GM12878 (cell line): ENCODE measurements around the gene LRP8. TPM values are rescaled to one million over a fixed set of nuclear protein-coding genes. Genes with fewer than 3 reads are reported as not detected.

Experiments used
- ATF7 ChIP-seq: fragments of 450-650 bp; IDR thresholded peaks from 2 replicates; pipeline ENCODE4 v1.6.1; 2016; ENCODE audit warnings: low read depth, mild to moderate bottlenecking
- CHD4 ChIP-seq: fragments of 200-600 bp; sonication (generic); IDR thresholded peaks from 2 replicates; pipeline ENCODE4 v1.6.1; 2016; ENCODE audit warnings: mild to moderate bottlenecking
- CREB1 ChIP-seq: IDR thresholded peaks from 2 replicates; pipeline ENCODE4 v1.6.1; 2012; ENCODE audit warnings: low read depth, mild to moderate bottlenecking, inconsistent platforms
- EGR1 ChIP-seq, 2 experiments: IDR thresholded peaks; 1 replicate in 1 of 2; 2 replicates in 1 of 2; pipeline ENCODE4 v1.6.1; 2011 to 2012; ENCODE audit warnings: low read depth in 2 of 2, low read length in 2 of 2, borderline replicate concordance in 1 of 2, mild to moderate bottlenecking in 1 of 2, moderate library complexity in 1 of 2
- EP300 ChIP-seq, 2 experiments: fragments of 150-350 bp in 1 of 2; IDR thresholded peaks; 2 replicates each; pipeline ENCODE4 v1.6.1; 2011 to 2012; ENCODE audit warnings: low read depth in 2 of 2, low read length in 2 of 2, borderline replicate concordance in 1 of 2, improper control_type of control experiment in 1 of 2, inconsistent platforms in 1 of 2; ENCODE audit not compliant: control insufficient read depth in 1 of 2
- FOXM1 ChIP-seq: IDR thresholded peaks from 2 replicates; pipeline ENCODE4 v1.6.1; 2012; ENCODE audit warnings: low read depth, mild to moderate bottlenecking, inconsistent platforms, low read length, moderate library complexity
- HDAC6 ChIP-seq: fragments of 200-600 bp; sonication (generic); IDR thresholded peaks from one replicate; pipeline ENCODE4 v1.8.0; 2017; ENCODE audit warnings: antibody characterized with exemption; ENCODE audit not compliant: unreplicated experiment
- IKZF1 ChIP-seq: fragments of 450-650 bp; conservative IDR thresholded peaks from 2 replicates; pipeline ENCODE4 v1.6.1; 2017; ENCODE audit warnings: antibody characterized with exemption, mild to moderate bottlenecking
- MEF2A ChIP-seq: IDR thresholded peaks from 2 replicates; pipeline ENCODE4 v1.6.1; 2011; ENCODE audit warnings: low read depth, mild to moderate bottlenecking, low read length, moderate library complexity; ENCODE audit not compliant: insufficient read depth
- MEF2B ChIP-seq: fragments of 450-650 bp; IDR thresholded peaks from 2 replicates; pipeline ENCODE4 v1.6.1; 2018; ENCODE audit warnings: mild to moderate bottlenecking, moderate library complexity; ENCODE audit not compliant: partially characterized antibody, poor library complexity, severe bottlenecking
- POLR2AphosphoS2 ChIP-seq: IDR thresholded peaks from 2 replicates; pipeline ENCODE4 v1.6.1; 2011; ENCODE audit warnings: low read depth, mild to moderate bottlenecking, low read length, improper control_type of control experiment, moderate library complexity
- SIX5 ChIP-seq: IDR thresholded peaks from 2 replicates; pipeline ENCODE4 v1.6.1; 2011; ENCODE audit warnings: mild to moderate bottlenecking, low read depth, low read length, moderate library complexity; ENCODE audit not compliant: severe bottlenecking
- SPI1 ChIP-seq: IDR thresholded peaks from 2 replicates; pipeline ENCODE4 v1.6.1; 2011; ENCODE audit warnings: low read depth, mild to moderate bottlenecking, low read length, moderate library complexity, borderline replicate concordance; ENCODE audit not compliant: insufficient read depth
- SUPT20H ChIP-seq: IDR thresholded peaks from 2 replicates; pipeline ENCODE4 v1.6.1; 2011; ENCODE audit warnings: low read depth, mild to moderate bottlenecking, low read length, moderate library complexity, borderline replicate concordance; ENCODE audit not compliant: control insufficient read depth
- TBL1XR1 ChIP-seq: IDR thresholded peaks from 2 replicates; pipeline ENCODE4 v1.6.1; 2012; ENCODE audit warnings: low read depth, low read length, improper control_type of control experiment
- TCF12 ChIP-seq: IDR thresholded peaks from 2 replicates; pipeline ENCODE4 v1.6.1; 2011; ENCODE audit warnings: low read depth, mild to moderate bottlenecking, low read length
- ZNF384 ChIP-seq: IDR thresholded peaks from 2 replicates; pipeline ENCODE4 v1.6.1; 2012; ENCODE audit warnings: low read depth, mild to moderate bottlenecking, low read length, improper control_type of control experiment, borderline replicate concordance
- ZNF622 ChIP-seq: fragments of 450-650 bp; IDR thresholded peaks from 2 replicates; pipeline ENCODE4 v1.6.1; 2017; ENCODE audit warnings: mild to moderate bottlenecking, inconsistent platforms
- polyA plus RNA-seq, 11 experiments: library from polyadenylated mRNA; depleted of rRNA in 4 of 11; unstranded in 6 of 11; stranded (reverse) in 5 of 11; fragments of >200 nt; fragmentation: Nextera tagmentation in 4 of 11; fragmentation: Illumina TruSeq in 1 of 11; extraction: Ambion mirVana in 4 of 11; extraction: Trizol in 1 of 11; gene quantifications; 1 replicate in 1 of 11; 2 replicates in 10 of 11; pipeline versions ENCODE4 v1.2.1 to v1.2.3, GENCODE V29; 2011 to 2016; ENCODE audit warnings: inconsistent platforms in 2 of 11, missing spikeins in 2 of 11, low read depth in 1 of 11
- total RNA-seq, 4 experiments: library from RNA; depleted of rRNA in 3 of 4; stranded (reverse); fragments of >200 nt in 3 of 4; fragmentation: Illumina TruSeq in 1 of 4; extraction: Trizol in 1 of 4; gene quantifications; 2 replicates each; pipeline versions ENCODE4 v1.2.1 to v1.2.3, GENCODE V29; 2013 to 2021
- TF ChIP-seq, protein P1 (sequence below): fragments of 150-350 bp; IDR thresholded peaks from 2 replicates; pipeline ENCODE4 v1.6.1; 2014; ENCODE audit warnings: mild to moderate bottlenecking, low read depth, low read length
- TF ChIP-seq, protein P2 (sequence below): IDR thresholded peaks from 2 replicates; pipeline ENCODE4 v1.6.1; 2012; ENCODE audit warnings: low read length, inconsistent platforms
- TF ChIP-seq, protein P3 (sequence below): fragments of 450-650 bp; IDR thresholded peaks from 2 replicates; pipeline ENCODE4 v1.6.1; 2018; ENCODE audit warnings: borderline replicate concordance, mild to moderate bottlenecking; ENCODE audit not compliant: partially characterized antibody
- TF ChIP-seq, protein P4 (sequence below): fragments of 450-650 bp; IDR thresholded peaks from 2 replicates; pipeline ENCODE4 v1.6.1; 2016; ENCODE audit warnings: mild to moderate bottlenecking

Gene LRP8
- total and polyA plus RNA-seq, 10 of the 15 experiments (the other 5 are each of a cell fraction or from before 2014, with no cell fraction given), result 2.8 to 40.5 (median 22.3) TPM

DNA sequence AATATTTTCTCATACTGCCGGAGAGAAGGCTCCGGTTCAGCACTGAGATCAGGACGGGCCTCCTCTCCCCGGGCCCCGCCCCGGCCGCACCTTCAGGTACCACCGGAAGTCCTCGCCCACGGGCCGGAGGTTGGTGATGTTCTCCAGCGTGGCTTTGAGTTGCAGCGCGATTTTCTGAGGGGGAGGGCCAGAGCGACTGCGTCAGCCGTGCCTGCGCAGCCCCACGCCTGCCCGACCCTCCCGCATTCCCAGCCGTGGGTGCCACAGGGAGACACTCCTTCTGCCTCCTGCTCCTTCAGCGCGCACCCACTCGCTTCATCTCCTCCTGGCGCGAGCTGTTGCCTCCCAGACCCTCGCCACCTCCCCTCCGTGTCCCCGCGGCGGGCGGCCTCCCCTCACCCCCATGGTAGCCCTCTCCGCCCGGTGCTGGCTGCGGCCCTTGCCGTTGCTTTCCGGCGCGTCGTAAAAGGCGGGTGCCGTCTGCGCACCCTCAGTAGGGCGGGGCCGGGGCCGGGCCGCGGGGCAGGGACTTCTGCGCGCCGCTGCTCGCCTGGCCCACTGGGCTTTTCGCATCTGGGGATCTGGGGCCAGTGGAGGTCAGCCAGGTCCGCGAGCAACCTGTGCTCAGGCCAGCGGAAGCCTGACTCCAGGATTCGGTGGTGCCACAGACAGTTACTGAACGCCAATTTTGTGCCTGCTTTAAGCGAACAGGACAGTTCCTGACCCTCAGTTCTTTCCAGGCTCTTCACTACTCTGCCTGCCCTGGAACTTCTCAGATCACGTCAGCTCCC, 107.5 kb downstream of the LRP8 start, which contains the start of gene CZIB (continued):
- TF ChIP-seq EP300 (IDR thresholded peaks at IDR 0.05; ENCODE audit: borderline replicate concordance in 1 of 2, control insufficient read depth in 1 of 2, low read depth in 2 of 2, low read length in 2 of 2) (no peak), FOXM1 (no peak), ATF7 (peak; percentile 45; the same call in 1 of the 2 replicates), MEF2A (0 out of 2 replicates have a peak, but pooled peaks have one; percentile 9), SIX5 (no peak), POLR2AphosphoS2 (peak; percentile 96), MEF2B (no peak), TCF12 (peak; percentile 19; the same call in 1 of the 2 replicates), CREB1 (peak; percentile 83), HDAC6 (no peak), ZNF384 (no peak), SUPT20H (no peak), CHD4 (no peak), TBL1XR1 (peak; percentile 19; the same call in 1 of the 2 replicates), ZNF622 (no peak), SPI1 (no peak), EGR1 (IDR thresholded peaks at IDR 0.05; ENCODE audit: borderline replicate concordance in 1 of 2, low read depth in 2 of 2, low read length in 2 of 2) (peak; percentile 26 to 92), IKZF1 (peak; percentile 88)
- TF ChIP-seq, protein P1, sequence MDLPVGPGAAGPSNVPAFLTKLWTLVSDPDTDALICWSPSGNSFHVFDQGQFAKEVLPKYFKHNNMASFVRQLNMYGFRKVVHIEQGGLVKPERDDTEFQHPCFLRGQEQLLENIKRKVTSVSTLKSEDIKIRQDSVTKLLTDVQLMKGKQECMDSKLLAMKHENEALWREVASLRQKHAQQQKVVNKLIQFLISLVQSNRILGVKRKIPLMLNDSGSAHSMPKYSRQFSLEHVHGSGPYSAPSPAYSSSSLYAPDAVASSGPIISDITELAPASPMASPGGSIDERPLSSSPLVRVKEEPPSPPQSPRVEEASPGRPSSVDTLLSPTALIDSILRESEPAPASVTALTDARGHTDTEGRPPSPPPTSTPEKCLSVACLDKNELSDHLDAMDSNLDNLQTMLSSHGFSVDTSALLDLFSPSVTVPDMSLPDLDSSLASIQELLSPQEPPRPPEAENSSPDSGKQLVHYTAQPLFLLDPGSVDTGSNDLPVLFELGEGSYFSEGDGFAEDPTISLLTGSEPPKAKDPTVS, result no peak
- TF ChIP-seq, protein P2, sequence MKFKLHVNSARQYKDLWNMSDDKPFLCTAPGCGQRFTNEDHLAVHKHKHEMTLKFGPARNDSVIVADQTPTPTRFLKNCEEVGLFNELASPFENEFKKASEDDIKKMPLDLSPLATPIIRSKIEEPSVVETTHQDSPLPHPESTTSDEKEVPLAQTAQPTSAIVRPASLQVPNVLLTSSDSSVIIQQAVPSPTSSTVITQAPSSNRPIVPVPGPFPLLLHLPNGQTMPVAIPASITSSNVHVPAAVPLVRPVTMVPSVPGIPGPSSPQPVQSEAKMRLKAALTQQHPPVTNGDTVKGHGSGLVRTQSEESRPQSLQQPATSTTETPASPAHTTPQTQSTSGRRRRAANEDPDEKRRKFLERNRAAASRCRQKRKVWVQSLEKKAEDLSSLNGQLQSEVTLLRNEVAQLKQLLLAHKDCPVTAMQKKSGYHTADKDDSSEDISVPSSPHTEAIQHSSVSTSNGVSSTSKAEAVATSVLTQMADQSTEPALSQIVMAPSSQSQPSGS, result no peak
- TF ChIP-seq, protein P3, sequence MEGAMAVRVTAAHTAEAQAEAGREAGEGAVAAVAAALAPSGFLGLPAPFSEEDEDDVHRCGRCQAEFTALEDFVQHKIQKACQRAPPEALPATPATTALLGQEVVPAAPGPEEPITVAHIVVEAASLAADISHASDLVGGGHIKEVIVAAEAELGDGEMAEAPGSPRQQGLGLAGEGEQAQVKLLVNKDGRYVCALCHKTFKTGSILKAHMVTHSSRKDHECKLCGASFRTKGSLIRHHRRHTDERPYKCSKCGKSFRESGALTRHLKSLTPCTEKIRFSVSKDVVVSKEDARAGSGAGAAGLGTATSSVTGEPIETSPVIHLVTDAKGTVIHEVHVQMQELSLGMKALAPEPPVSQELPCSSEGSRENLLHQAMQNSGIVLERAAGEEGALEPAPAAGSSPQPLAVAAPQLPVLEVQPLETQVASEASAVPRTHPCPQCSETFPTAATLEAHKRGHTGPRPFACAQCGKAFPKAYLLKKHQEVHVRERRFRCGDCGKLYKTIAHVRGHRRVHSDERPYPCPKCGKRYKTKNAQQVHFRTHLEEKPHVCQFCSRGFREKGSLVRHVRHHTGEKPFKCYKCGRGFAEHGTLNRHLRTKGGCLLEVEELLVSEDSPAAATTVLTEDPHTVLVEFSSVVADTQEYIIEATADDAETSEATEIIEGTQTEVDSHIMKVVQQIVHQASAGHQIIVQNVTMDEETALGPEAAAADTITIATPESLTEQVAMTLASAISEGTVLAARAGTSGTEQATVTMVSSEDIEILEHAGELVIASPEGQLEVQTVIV, result peak; percentile 99
- TF ChIP-seq, protein P4, sequence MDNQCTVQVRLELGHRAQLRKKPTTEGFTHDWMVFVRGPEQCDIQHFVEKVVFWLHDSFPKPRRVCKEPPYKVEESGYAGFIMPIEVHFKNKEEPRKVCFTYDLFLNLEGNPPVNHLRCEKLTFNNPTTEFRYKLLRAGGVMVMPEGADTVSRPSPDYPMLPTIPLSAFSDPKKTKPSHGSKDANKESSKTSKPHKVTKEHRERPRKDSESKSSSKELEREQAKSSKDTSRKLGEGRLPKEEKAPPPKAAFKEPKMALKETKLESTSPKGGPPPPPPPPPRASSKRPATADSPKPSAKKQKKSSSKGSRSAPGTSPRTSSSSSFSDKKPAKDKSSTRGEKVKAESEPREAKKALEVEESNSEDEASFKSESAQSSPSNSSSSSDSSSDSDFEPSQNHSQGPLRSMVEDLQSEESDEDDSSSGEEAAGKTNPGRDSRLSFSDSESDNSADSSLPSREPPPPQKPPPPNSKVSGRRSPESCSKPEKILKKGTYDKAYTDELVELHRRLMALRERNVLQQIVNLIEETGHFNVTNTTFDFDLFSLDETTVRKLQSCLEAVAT, result 0 out of 2 replicates have a peak, but pooled peaks have one; percentile 52
